HL-60/S4 treated with phorbol 12-myristate 13-acetate at 8.2 ng/mL for 4 days and 3 days (cell line): ENCODE results near the gene PKMYT1.

Experiments used
- in situ Hi-C: fragments of 300-500 bp; cut with MboI; formaldehyde crosslinking; loops from 2 replicates; pipeline ENCODE4 v1.15.0; 2022; ENCODE audit warnings: low sequenced_read_pairs

Gene PKMYT1

DNA sequence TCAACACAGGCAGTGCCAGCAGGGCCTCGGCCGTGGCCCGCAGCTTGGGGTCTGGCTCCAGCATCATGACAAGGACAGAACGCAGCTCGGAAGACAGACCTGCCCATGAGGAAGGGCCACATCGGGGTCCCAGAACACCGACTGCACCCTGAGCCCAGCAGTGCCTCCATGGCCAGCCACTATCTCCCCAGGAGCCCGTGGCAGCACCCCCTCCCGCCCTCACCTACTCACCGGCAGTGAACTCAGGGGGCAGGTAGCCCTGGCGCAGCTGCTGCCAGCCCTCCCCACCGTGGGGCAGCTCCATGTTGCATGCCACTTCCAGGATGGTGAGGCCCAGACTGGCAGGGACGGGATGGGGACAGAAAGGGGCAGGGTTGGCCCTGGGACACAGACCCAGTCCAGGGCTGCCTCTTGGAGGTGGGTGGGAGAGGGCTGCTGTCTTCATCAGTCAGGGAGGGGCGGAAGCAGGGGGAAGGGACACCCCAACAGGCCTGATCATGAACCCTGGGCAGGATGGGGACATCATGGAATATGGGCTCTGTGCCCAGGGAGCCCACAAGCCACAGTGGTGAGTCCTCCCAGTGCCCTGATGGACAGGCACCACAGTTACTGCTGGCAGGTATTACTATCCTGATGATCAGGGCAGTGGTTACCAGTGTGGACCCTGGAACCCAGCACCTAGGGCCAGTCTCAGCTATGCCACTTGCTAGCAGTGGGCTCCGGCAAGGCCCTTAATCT, 5.8 kb downstream of the PKMYT1 start:
- in situ Hi-C loops, result no loop called here

DNA sequence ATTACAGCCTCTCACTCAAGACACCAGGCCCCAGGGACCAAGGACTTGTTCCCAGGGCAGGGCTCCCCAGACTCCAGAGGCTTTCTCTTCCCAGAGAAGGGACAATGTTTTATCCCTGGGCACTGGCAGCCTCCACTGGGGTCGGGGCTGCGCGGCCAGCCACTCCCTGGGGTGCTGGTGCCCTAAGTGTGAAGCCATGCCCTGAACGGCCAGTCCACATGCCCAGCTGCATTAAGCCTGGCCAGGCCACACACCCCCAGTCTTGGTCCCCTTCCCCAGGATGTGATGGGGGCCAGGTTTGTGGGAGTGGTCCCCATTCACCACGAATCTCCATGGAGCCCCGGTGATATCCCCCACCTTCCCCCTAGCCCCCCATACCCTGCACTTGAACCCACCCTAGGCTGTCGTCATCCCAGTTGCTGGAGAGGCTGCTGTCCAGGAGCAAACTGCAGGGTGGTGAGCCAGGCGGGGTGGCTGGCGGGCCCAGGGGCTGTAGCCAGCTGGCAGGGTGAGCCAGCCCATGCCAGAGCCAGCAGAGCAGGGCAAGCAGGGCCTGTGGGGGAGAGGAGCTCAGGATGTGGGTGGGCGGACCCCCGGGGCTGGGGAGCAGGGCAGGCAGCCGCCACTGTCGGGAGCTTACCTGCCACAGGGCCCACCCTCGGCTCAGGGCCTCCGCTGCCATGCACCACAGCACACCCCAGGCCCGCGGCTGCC, 6.5 kb downstream of the PKMYT1 start:
- in situ Hi-C loops, result no loop called here

DNA sequence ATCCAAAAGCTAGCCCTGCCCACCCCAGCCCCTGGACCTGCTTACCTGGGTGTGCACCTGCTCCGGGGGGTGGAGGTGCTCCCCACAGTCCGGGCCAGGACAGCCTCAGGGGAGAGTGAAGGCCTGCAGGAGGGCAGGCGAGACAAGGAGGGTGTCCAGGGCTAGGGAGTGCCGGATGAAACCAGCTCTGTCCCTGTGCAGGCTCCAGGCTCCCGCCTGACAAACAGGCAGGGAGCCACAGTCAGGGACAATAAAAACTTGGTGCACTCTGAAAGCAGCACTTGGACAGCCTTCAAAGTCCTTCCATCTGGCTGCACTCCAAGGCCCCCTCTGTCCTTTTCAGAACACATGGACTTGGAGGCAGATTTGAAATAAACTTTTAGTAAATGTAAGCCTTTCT, 7.2 kb downstream of the PKMYT1 start:
- in situ Hi-C loops, result no loop called here

DNA sequence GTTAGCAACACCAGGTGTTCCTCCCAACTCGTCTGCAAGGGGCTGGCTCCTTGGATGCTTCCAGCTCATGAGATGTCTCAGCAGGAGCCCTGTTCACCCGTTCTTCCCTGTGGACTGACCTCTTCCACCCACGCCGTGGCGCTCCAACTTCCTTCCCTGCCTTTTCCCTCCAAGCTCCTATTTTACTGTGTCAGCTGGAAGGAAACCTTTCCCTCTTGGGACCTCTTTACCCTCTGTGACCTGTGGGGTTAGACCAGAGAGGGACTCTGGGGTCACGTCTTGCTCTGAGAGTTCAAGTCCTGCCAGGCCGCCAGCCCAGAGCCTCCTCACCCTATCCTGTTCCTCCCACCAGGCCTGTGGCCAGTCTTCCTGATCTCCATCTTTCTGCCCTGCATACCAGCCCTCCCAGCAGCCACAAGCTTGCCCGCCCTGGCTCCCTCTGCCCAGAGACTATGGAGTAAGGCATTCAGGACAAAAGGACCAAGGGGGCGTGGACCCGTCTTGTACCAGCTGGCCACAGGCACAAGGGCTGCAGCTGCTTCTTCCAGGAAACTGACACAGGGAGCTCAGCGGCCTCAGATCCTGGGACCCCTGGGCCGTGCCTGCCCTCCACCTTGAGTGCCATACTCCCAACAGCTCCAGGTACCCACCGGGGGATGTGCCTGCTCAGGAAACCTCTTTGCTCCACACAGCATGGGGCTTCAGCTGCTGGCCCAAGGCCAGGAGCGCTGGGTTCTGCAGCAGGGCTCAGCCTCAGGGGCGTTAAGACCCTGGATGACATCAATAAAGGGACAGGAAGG, 8.1 kb downstream of the PKMYT1 start:
- in situ Hi-C loops, result no loop called here

DNA sequence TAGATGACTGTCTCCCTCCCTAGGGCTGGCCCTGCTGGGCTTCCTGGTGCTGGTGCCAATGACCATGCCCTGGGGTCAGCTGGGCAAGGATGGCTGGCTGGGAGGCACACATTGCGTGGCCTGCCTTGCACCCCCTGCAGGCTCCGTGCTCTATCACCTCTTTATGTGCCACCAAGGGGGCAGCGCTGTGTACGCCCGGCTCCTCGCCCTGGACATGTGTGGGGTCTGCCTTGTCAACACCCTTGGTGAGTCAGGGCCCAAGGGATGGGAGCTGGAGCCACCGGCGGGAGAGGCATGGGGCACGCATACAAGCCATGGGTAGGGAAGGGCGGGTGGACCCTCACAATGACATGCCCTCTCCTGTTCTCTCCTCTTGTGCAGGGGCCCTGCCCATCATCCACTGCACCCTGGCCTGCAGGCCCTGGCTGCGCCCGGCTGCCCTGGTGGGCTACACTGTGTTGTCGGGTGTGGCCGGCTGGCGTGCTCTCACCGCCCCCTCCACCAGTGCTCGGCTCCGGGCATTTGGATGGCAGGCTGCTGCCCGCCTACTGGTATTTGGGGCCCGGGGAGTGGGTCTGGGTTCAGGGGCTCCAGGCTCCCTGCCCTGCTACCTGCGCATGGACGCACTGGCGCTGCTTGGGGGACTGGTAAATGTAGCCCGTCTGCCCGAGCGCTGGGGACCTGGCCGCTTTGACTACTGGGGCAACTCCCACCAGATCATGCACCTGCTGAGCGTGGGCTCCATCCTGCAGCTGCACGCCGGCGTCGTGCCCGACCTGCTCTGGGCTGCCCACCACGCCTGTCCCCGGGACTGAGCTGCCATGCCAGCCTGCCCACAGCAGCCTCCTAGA, 8.9 kb downstream of the PKMYT1 start:
- in situ Hi-C loops, result no loop called here

DNA sequence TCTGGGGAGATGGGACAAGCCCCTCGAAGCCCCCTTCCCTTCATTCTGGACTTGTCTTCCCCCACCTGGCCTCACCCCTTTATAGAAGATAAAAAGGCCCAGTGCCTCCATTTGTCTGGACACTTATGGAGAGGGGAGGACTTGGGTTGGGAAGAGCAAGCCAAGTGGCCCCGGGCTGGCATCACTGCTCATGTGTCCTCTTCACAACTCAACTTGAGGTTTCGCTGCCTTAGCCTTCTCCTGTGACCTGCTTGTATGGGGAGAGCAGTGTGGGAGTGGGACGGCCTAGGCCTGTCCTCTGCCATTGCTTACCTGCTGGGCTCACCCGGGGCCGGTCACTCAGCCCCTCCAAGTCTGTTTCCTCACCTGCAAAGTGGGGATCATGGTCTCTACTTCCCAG, 9.7 kb downstream of the PKMYT1 start:
- in situ Hi-C loops, result no loop called here

DNA sequence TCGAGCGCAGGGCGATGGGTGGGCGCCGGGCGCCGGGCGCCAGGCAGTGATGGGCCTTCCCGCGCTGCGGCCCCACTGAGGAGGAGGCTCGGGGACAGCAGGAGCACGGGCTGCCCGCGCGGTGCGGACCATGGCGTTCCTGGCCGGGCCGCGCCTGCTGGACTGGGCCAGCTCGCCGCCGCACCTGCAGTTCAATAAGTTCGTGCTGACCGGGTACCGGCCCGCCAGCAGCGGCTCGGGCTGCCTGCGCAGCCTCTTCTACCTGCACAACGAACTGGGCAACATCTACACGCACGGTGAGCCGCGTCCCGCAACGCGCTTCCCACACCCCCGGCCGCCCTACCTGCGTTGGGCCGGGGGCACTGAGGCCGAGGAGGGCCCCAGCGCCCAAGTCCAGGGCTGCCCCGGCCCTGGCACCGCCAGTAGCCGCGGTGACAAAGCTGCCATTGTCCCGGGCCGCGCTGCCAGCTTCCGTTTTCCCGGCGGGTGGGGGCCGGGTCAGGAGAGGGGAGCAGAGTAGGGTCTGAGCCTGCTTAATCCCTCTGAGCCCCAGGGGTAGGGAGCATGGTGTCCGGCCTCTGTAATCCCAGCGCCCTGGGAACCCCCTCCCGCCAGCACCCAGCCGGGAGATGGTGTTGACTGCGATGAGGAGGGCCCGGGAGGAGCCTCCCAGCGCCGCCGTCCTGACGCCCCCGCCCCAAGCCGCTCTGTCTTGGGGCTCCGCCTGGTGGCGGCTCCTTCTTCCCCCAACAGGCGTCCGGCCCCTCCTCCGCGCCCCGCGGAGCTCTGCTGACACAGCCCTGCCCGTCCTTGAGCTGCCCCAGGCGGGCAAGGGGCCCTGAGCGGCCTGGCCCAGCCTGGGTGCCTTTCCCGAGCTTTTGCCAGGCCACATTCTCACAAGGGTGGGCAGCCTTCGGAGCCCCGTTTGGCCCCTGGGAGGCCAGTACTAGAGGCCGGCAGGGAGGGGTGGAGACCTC, 10.4 kb downstream of the PKMYT1 start:
- in situ Hi-C loops, result no loop called here

DNA sequence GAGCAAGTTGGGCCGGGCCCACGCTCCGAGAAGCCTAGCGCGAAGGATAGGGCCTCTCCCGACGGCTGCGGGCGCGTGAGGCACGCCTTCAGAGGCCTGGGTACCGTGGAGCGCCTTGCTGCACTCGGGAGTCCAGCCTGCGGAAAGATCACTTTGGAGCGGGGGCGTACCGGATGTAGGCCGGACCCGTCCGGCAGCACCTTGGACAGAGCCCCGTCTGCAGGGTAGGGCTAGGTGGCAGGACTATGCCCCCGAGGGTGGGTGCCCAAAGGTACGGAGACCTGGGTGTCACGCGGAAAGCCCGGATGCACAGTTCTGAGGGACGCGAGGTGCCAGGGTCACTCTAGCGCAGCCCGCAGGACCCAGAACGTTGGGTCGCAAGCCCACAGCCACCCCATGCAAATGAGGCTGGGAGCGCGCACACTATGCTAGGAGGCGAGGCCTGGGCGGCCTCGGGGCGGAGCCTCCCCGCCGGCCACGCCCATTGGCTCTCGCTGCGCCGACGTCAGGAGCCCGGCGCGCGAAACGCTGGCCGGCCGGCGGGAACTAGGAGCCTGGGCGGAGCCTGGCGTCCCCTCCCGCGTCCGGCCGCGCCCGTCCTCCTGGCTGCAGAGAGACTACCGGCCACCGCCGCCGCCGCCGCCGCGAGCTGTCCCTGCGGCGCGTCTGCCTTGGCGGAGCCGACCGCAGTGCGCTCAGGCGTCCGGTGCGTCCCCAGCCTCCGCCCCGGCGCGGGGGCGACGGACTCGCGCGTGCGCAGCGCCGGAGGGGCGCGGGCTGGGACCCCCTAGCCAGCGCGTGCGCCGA, 11.3 kb downstream of the PKMYT1 start, which contains the start of gene PAQR4:
Gene PAQR4 (plus strand): TSS at position 611 of the 807 bp plus-strand sequence. CDS start 327 bp downstream, outside the sequence.
- in situ Hi-C loops, result no loop called here

DNA sequence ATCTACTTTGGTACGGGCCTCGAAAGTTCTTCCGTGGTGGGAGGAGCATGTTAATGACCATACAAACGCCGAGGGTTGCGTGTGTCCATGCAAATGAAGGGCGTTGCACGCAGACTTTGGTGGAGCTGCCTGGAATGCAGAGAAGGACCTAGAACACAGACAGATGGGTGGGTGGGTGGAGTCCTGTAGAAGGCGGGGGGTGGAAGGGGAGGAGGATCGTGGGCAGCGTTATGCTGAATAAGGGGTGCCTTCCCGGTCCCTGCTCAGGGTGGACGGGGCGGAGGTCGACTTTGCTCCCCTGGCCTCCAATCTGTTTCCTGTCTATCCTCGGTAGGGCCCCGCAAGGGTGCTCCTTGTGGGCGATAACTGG, 11.9 kb downstream of the PKMYT1 start:
- in situ Hi-C loops, result no loop called here

DNA sequence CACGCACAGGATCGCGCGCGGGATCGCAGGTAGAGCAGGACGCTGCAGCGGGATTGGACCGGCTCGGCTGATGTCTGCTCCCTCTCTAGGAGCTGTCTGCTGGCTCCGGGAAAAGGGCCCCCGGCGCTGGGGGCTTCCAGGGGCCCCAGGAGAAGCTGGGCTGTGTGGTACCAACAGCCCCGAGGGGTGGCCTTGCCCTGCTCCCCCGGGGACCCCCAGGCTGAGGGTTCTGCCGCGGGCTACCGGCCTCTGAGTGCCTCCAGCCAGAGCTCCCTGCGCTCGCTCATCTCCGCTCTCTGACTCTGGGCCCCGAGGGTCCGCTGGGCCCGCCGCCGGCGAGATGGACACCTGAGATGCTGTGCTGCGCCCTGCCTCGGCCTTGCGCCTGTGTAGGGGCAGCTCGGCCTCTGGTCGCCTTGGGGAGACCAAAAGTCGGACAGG, 12.5 kb downstream of the PKMYT1 start:
- in situ Hi-C loops, result no loop called here

DNA sequence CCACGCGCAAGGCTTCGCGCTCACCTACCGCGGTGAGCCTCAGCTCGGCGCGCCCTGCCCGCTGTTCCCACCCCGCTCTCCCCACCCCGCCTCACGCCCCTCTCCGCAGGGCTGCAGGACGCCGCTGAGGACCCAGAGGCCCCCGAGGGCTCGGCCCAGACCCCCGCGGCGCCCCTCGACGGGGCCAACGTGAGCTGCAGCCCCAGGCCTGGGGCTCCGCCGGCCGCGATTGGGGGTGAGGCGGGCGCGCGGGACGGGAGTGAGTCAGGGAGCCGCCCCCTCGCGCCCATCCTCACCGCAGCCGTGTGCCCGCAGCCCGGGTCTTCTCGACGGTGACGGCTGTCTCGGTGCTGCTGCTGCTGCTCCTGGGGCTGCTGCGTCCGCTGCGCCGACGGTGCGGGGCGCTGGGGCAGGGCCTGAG, 13.0 kb downstream of the PKMYT1 start:
- in situ Hi-C loops, result no loop called here

DNA sequence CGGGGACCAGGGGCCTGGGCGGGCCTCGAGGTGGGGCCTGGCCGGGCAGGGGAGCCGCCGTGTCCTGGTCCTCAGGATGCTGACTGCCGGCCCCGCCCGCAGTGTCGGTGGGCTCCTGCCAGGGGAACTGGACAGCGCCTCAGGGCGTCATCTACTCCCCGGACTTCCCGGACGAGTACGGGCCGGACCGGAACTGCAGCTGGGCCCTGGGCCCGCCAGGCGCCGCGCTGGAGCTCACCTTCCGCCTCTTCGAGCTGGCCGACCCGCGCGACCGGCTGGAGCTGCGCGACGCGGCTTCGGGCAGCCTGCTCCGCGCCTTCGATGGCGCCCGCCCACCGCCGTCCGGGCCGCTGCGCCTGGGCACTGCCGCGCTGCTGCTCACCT, 13.4 kb downstream of the PKMYT1 start:
- in situ Hi-C loops, result no loop called here

DNA sequence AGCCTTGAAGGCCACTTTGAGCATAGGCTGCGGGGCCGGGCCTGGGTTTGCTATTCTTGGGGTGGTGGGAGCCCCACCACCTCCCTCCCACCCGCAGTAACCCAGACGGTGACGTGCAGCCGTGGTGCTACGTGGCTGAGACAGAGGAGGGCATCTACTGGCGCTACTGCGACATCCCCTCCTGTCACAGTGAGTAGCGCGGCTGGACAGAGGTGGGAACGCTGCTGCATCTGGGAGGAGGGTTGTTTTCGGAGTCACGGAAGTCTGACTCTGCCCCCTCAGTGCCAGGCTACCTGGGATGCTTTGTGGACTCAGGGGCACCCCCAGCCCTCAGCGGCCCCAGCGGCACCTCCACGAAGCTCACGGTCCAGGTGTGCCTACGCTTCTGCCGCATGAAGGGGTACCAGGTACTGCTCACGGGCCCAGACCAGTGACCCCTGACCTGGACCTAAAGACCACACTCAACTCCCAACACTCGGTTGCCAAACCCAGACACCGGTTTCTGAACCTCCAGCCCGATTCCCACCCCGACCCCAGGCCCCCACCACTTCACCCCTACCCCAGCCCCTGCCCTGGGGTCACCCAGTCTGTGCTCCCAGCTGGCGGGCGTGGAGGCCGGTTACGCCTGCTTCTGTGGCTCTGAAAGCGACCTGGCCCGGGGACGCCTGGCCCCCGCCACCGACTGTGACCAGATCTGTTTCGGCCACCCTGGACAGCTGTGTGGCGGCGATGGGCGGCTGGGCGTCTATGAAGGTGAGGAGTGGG, 14.0 kb downstream of the PKMYT1 start:
- in situ Hi-C loops, result no loop called here

DNA sequence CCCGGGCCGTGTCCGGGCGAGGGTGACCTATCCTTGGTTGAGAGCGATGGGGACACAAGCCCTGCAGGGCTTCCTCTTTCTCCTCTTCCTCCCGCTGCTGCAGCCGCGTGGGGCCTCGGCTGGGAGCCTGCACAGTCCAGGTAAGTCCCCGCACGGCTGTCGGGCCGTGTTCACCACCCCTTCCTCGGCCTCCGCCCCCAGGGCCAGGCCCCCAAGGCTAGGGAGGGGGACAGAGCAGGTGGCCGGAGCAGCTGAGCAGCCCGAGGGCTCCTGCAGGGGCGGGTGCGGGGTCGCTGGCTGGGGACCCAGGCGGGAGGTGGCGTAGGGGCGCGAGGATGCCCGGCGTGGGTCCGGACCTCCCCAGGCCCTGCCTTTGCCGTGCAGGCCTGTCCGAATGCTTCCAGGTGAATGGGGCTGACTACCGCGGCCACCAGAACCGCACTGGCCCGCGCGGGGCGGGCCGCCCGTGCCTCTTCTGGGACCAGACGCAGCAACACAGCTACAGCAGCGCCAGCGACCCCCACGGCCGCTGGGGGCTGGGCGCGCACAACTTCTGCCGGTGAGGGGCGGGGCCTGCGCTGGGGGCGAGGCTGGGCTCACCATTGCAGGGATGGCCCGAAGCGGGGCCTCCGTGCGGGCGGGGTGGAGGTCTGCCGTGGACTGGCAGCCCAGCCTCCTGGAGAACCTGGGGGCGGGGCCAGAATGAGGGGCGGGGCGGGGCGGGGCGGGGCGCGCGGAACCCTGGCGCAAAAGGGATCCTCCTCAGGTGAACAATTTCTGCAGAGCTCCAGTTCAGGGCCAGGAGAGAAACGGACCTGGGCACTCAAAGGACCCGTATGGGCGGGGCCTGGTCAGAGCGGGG, 15.5 kb downstream of the PKMYT1 start:
- in situ Hi-C loops, result no loop called here

DNA sequence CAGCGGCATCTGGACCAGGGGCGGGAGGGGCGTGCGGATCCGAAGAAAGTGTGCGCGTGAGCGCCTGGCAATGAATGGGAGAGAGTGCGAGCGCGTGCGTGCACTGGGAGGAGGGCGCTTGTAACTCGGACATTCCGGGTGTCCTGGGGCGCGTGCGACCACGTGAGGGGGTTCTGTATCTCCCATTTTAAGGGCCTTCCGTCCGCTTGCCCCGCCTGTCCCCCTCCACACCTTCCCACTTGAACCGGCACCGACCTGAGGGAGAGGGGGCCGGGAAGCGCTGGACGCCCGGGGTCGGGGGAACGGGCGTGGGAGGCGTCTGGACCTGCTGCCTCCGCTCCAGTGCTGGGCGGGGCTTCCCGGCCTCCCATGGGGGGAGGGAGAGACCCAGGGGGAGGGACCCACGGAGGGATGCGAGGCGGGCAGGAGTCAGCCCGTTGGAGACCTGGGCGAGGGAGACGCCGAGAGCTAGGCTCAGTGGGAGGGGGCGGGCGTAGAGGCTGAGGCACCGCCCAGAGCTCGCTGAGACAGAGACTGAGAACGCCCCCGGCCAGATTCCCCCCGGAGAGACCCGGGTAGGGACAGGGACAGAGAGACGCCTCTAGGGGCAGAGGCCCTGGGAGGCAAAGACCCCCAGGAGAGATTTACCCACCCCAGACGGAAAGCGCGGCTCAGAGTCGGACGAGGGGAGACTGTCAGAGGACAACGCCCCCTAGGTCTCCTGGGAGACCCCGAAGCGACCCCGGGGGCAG, 16.3 kb downstream of the PKMYT1 start, which contains the start of gene KREMEN2:
Gene KREMEN2 (plus strand): TSS at position 553 of the 752 bp plus-strand sequence. CDS start 246 bp downstream, outside the sequence.
- in situ Hi-C loops, result no loop called here

DNA sequence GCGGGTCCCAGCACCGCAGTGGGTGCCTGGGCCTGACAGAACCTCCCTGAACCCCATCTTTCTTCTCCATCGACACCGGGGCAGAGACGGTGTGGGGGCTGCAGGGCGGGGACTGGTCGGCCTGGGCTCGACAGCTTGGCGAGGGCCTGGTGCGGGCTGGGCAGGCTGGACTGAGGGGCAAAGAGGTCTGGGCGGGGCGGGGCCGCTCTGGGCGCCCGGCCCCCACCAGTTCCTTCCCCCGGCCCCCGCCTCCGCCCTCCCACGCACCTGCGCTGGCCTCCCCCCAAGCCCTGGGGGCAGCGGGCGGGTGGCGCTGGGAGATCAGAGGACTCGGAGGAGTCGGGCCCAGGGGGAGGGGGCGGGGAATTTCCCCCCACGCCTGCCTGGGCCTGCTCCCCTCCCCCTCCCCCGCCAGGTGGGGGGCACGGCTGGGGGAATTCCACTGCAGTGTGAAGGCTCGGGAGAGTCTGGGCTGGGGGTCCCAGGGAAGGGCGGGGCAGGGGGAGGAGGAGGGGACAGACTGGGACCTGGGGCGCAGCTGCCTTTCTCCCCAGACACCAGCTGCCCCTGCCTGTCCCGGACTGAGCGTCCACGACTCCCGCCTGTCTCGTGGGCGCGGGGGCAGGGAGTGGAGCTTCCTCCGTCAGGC, 17.0 kb downstream of the PKMYT1 start:
- in situ Hi-C loops, result no loop called here
